Jurkat, Clone E6-1 (cell line): ENCODE data around the gene DCTN4. TPM values are rescaled to one million over a fixed set of nuclear protein-coding genes. Genes with fewer than 3 reads are reported as not detected.
"Not testable (repeated sequence)": the region's sequence is repeated elsewhere in the genome, so short reads cannot be mapped to it uniquely, and the experiment has no call there.

ENCODE experiments used
- DNase-seq: peaks from one replicate; pipeline ENCODE4 v3.0.0-alpha.2; 2011; ENCODE audit warnings: low read depth, low spot score
- H3K4me3 ChIP-seq: 2 replicates; pipeline ENCODE4 v1.5.1; 2011; ENCODE audit warnings: mild to moderate bottlenecking, low read length, control low read depth, moderate library complexity
- polyA plus RNA-seq: library from polyadenylated mRNA; unstranded; fragments of >200 nt; gene quantifications from one replicate; pipeline ENCODE4 v1.2.1, GENCODE V29; 2012; ENCODE audit warnings: missing spikeins; ENCODE audit not compliant: insufficient read length, insufficient read depth

DCTN4 gene
- polyA plus RNA-seq = 25.7 TPM

- DNase-seq = peak; percentile 99
- H3K4me3 ChIP-seq = peak within 1 kb of the TSS; percentile 86
These were observed at the start of gene DCTN4 for GRCh38 chr5:150758531-150759333. DCTN4 (minus strand) TSS chr5:150759017; CDS start chr5:150758993, 24 bp downstream.

GRCh38 chr5:150804388-150804787 is 45.6 kb upstream of the DCTN4 start:
- no peak overlapping the region for H3K4me3 ChIP-seq
- no peak for DNase-seq

DNA sequence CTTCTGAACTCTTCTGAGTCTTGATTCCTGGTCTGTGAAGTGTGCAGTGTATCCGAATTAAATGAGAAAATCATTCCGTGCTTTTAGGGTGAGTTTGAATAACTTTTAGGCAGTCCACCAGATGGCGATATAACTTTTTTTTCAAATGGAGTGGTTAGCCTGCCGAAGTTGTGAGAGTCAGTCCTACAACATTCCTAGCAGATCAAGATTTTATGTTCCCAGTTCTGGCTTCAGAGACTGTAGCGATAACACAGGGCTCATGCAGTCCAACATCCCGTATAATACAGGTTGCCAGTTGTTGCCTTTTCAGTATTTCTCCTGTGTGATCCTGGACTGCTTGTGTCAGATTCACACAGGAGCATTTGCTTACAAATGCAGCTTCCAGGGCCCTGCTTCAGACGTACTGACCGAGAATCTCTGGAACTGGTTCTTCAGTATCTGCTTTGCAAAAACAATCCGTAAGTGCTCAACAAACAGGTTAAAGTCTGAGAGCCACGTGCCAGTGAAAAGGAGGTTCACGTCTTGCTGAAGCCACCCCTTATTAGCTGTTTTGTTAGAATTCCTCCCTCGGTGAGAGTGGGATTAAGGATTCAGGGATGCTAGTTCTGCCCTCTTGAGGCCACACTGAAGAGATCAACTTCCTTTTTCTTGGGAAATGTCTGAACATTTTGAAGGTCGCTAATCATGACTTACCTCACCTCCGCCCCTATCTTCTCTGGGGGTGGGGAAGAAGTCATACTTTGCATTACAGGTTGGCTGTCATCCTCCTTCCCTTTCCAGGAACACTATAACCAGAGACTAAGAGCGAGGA is 42.5 kb upstream of the DCTN4 start:
- peak; percentile 58 for DNase-seq
- no peak overlapping the region for H3K4me3 ChIP-seq

DNA sequence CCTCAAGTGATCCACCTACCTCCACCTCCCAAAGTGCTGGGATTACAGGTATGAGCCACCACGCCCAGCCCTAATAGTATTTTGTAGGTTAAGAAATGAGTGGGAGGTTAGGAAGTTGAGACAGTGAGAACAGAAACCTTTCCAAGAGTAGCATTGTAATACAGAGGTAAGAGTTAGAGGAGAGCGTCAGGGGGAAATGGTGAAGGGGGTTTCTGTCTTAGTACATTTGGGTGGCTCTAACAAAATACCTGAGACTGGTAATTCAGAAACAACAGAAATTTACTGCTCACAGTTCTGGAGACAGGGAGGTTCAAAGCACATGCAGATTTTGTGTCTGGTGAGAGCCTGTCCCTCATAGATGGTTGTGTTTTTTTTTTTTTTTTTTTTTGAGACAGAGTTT is 38.6 kb upstream of the DCTN4 start:
- no peak for DNase-seq
- no peak overlapping the region for H3K4me3 ChIP-seq

- no peak overlapping the region for H3K4me3 ChIP-seq
- DNase-seq = no peak
These were observed 36.1 kb upstream of the DCTN4 start for GRCh38 chr5:150794927-150795326.

- DNase-seq, H3K4me3 ChIP-seq: not testable (repeated sequence)
These were observed 34.6 kb upstream of the DCTN4 start for GRCh38 chr5:150793423-150793888.

GRCh38 chr5:150791536-150791935 is 32.7 kb upstream of the DCTN4 start:
- no peak overlapping the region for H3K4me3 ChIP-seq
- no peak for DNase-seq

- peak overlapping the region; percentile 26 for H3K4me3 ChIP-seq
- peak; percentile 87 for DNase-seq
These were observed 31.3 kb upstream of the DCTN4 start for GRCh38 chr5:150789943-150790611.

- no peak for DNase-seq
- peak overlapping the region; percentile 26 for H3K4me3 ChIP-seq
These were observed 30.6 kb upstream of the DCTN4 start for GRCh38 chr5:150789450-150789849.

GRCh38 chr5:150788977-150789376 is 30.2 kb upstream of the DCTN4 start:
- no peak overlapping the region for H3K4me3 ChIP-seq
- no peak for DNase-seq

GRCh38 chr5:150787656-150788055 is 28.8 kb upstream of the DCTN4 start:
- DNase-seq = no peak
- no peak overlapping the region for H3K4me3 ChIP-seq

DNA sequence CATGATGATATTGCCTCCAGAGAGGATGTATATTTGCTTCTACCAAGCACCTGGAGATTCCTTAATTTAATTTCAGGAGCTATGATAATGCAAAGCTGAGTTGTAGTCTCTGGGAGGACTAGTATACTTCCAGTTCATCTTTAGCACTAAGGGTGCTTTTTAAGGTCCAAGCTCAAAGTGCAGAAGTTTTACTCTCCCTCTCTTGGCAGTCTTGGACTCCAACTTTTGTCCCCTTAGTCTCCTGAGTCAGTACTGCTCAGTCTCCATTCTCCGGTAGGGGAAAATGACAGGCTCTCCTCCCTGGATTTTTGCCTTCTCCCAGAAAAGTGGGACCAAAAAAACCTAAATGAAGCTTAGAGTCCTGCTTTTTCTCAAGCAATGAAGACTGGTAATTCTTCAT is 28.1 kb upstream of the DCTN4 start:
- H3K4me3 ChIP-seq = no peak overlapping the region

DNA sequence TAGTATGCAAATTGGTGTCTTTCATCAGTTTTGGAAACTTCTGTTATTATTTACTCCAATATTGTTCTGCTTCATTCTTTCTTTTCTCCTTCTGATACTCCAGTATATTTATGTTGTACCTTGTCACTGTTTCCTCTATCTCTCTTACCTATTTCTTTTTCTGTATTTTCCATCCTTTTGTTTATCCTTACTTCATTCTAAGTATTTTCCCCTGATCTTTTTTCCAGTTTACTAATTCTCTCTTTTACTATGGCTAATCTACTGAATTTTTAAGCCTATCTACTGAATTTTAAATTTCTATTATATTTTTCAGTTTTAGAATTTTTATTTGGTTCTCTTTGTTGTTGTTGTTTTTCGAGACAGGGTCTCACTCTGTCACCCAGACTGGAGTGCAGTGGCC is 27.1 kb upstream of the DCTN4 start:
- H3K4me3 ChIP-seq = no peak overlapping the region
- no peak for DNase-seq

More for the DNA sequence above, 28.1 kb upstream of the DCTN4 start:
- DNase-seq = no peak

GRCh38 chr5:150783422-150783928 is 24.7 kb upstream of the DCTN4 start:
- H3K4me3 ChIP-seq = peak overlapping the region; percentile 46
- peak; percentile 99 for DNase-seq

DNA sequence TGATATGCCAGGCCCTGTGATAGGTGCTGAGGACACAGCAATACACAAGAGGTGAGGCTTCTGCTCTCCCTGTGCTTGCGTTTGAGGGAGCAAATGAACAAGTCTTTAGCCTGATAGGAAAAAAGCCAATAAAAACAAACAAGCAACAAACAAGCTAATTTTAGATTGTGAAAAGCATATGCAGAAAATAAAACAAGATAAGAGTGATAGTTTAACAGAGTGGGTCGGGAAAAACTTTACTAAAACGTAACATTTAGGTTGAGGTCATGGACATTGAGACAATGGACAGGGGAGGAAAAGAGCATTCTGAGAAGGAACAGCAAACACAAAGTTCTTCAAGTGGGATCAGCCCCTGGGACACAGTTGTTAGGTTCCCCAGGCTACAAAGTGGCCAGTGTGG is 24.0 kb upstream of the DCTN4 start:
- H3K4me3 ChIP-seq = peak overlapping the region; percentile 17
- no peak for DNase-seq

GRCh38 chr5:150781706-150782614 is 23.1 kb upstream of the DCTN4 start:
- no peak overlapping the region for H3K4me3 ChIP-seq
- no peak for DNase-seq

GRCh38 chr5:150780816-150781221 is 22.0 kb upstream of the DCTN4 start:
- H3K4me3 ChIP-seq = peak overlapping the region; percentile 69; the same call in 1 of the 2 replicates
- DNase-seq = no peak

DNA sequence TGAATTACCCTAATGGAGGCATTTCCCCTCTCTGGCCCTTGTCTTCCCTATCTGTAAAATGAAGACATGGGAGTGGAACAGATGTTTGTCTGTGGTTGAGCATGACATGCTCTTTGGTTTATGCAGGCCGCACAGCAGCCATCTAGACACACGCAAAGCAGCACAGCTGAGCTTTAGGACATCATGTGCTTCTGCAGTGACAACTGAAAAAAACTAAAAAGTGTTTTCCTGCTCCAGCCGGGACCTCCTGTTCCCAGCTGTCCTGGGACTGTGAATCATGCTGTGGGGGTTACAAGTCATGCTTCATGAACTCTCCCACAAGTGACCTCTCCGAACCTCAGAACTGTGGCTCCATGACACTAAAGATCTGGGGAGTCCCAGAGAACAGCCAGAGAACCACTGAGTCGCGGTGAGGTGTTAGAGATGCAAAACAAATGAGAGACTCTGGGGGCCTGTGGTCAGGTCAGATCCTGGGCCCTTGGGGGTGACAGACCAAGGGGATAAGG is 21.4 kb upstream of the DCTN4 start:
- H3K4me3 ChIP-seq = peak overlapping the region; percentile 69
- peak; percentile 88 for DNase-seq
